Islet precursor cell (in vitro differentiated cells): Measurements from ENCODE around the gene RASSF1.

Experiments
- DNase-seq: peaks from one replicate; pipeline ENCODE4 v3.0.0-alpha.2; 2018

Gene RASSF1

GRCh38 chr3:50365080-50365841, 24.6 kb upstream of the RASSF1 start:
- peak; percentile 95 for DNase-seq

- no peak for DNase-seq
Observed at GRCh38 chr3:50364573-50365079, 24.0 kb upstream of the RASSF1 start.

GRCh38 chr3:50359760-50360110, 19.1 kb upstream of the RASSF1 start:
- DNase-seq = no peak

- DNase-seq = peak; percentile 99
Observed at GRCh38 chr3:50358911-50359759, 18.5 kb upstream of the RASSF1 start, which contains the start of gene TMEM115. Gene TMEM115, minus strand, starts transcription at chr3:50359521. Its CDS starts 458 bp downstream, at chr3:50359063.

GRCh38 chr3:50358355-50358910, 17.8 kb upstream of the RASSF1 start:
- no peak for DNase-seq

GRCh38 chr3:50357481-50357880, 16.8 kb upstream of the RASSF1 start:
- DNase-seq = no peak

GRCh38 chr3:50356553-50356952, 15.9 kb upstream of the RASSF1 start:
- no peak for DNase-seq

GRCh38 chr3:50355829-50356552, 15.4 kb upstream of the RASSF1 start:
- no peak for DNase-seq

- no peak for DNase-seq
Observed at GRCh38 chr3:50354850-50355249, 14.2 kb upstream of the RASSF1 start.

- DNase-seq = no peak
Observed at GRCh38 chr3:50354186-50354764, 13.6 kb upstream of the RASSF1 start.

GRCh38 chr3:50353245-50354004, 12.8 kb upstream of the RASSF1 start:
- no peak for DNase-seq

- DNase-seq = no peak
Observed at GRCh38 chr3:50352781-50353180, 12.1 kb upstream of the RASSF1 start.

- DNase-seq = no peak
Observed at GRCh38 chr3:50351323-50351697, 10.7 kb upstream of the RASSF1 start.

GRCh38 chr3:50350527-50351322, 10.1 kb upstream of the RASSF1 start, which contains the start of the genes CYB561D2 and NPRL2:
Gene CYB561D2, plus strand, starts transcription at chr3:50350862. Its CDS starts 572 bp downstream, at chr3:50351434.
Gene NPRL2, minus strand, starts transcription at chr3:50350775. Its CDS starts 123 bp downstream, at chr3:50350652.
- DNase-seq = peak; percentile 98

GRCh38 chr3:50350213-50350526, 9.5 kb upstream of the RASSF1 start:
- no peak for DNase-seq

GRCh38 chr3:50347187-50347813, 6.7 kb upstream of the RASSF1 start:
- DNase-seq = peak; percentile 82

- DNase-seq = peak; percentile 79
Observed at GRCh38 chr3:50345586-50346234, 5.1 kb upstream of the RASSF1 start, which contains the start of gene ZMYND10. Gene ZMYND10, minus strand, starts transcription at chr3:50345732. Its CDS starts 153 bp downstream, at chr3:50345579.

- DNase-seq = no peak
Observed at GRCh38 chr3:50345008-50345407, 4.4 kb upstream of the RASSF1 start.

- no peak for DNase-seq
Observed at GRCh38 chr3:50342813-50343633, 2.4 kb upstream of the RASSF1 start.
